GM18526 (cell line): ENCODE results near the gene GREM2.

Source experiments
- POLR2A ChIP-seq: IDR thresholded peaks from 3 replicates; pipeline ENCODE4 v1.6.1; 2011; ENCODE audit not compliant: insufficient read length; ENCODE audit errors: extremely low read depth

Gene GREM2

DNA sequence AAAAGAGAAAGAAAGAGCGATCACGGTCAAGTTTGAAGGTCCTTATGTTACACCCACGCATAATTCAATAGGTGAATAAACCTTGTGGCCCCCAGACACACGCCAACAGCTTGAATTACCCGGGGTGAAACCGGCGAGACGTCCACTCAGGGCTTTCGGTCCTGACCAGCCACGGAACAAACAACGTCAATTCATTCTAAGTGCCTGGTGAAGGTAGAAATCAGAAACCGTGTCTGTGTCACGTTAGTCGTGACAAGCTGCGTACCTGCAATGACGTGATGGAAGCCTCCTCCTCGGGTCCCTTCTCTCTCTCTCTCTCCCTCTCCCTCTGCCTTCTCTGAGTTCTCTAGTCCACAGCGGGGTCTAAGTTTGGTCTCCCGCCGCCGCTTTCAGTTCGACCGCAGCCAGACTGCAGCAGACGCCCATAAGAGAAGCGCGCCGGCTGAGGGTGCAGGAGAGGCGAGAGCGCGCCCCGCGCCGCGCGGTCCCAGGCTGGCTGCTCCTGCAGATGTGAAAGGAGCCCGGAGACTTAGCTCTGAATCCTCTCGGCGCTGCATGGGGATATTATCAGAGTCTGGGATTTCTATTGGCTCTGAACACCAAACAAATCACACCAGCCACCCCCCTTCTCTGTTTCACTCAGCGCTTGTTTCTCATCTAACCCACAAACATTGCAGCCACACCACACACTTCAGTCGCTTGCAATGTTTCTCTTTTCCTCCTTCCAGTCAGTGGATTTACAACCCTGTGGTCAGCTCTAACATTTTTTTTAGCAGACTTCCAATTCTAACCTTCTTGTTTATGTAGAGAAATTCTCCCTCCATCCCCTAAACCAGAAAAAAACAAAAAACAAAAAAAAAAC is at the start of gene GREM2:
Gene GREM2, minus strand, starts transcription at position 537 of the 862 bp plus-strand sequence. CDS start 118,680 bp downstream, outside the sequence.
- no peak for TF ChIP-seq POLR2A

DNA sequence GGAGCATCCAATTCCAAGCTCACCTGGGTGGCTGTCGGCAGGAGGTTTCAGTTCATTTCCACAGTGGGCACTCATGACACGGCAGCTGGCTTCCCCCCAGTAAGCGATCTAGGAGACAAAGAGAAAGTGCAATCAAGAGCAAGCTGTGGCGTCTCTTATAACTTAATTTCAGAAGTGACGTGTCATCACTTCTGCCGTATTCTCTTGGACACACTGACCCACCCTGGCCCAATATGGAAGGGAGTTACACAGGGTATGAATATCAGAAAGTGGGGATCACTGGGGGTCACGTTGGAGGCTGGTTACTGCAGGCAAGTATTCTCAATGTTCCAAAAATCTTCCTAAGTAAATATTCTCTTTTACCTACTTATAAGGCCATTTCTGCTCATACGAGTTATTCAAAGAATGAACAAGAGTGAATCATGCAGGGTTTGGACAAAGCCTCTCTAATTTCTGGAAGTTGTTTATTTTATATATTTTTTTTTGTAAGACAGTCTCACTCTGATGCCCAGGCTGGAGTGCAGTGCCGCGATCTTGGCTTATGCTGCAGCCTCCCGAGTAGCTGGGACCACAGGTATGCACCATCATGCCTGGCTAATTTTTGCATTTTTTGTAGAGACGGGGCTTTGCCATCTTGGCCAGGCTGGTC is 46.5 kb upstream of the GREM2 start:
- TF ChIP-seq POLR2A = no peak

DNA sequence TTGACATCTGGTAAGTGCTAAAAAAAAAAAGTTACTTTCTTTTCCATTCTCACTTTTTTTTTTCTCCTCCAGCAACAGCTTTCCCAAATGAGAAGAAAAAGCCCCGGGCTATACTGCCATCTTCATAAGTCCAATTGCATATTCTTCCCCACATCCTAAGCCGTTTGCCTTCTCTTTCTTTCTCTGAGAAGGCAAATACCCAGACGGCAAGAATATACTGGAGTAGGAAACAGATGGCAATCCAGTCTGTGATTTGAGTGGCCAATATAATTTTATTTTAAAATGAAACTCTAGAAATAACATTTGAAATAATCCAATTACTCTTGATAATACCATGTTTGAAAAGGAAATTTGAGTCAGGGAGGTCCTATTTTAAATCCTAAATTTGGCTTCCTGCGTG is 44.6 kb upstream of the GREM2 start:
- TF ChIP-seq POLR2A = no peak

DNA sequence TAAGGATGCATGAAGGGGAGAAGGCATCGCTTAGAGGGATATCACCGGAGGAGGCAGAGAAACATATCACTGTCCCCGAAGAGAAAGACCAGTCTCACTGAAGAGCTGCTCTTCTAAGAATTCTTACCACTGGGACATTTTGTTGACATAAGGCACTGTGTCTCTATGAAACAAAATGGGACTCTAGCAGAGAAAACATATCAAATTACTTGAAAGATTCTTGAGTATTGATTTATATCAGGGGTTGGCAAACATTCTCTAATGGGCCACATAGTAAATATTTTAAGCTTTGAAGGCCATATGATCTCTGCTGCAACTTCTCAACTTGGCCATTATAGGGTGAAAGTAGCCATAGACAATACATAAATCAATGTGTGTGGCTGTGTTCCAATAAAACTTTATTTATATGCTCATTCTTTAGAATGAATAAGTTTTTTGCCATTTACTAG is 41.0 kb upstream of the GREM2 start:
- no peak for TF ChIP-seq POLR2A

DNA sequence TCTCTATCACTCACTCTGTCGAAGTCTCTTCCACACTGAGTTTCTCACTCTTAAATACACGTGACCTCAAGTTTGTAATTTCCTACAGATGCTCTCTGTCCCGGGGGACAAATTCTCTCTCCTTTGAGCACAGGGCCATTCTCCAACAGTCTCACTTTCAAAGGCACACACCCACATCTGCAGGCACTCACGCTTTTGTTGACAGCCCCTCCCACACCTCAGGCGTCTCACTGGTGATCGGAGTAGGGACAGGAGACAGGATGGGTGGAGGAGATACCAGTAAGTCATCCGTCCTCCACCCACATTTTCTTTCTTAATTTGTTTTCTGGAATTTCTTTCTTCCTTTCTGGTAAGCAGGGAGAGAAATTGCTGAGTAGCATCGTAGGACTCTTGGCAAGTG is 40.6 kb upstream of the GREM2 start:
- no peak for TF ChIP-seq POLR2A

DNA sequence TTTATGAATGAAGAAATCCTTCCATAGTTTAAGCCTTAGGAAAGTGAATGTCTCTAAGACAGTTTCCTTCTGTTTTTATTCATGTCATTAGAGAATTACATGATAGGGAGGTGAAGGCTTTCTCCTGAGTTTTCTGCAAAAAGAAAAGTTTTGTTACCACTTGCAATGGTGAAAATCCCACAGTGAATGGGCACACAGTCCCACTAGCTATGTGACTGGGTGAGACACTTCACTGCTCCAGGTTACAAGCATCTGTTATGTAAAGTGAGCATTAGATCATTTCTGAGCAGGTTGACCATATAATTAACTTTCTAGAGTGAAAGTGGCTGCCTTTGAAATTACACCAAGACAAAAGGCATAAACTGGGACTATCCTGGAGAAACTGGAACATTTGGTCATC is 38.9 kb upstream of the GREM2 start:
- TF ChIP-seq POLR2A = no peak

DNA sequence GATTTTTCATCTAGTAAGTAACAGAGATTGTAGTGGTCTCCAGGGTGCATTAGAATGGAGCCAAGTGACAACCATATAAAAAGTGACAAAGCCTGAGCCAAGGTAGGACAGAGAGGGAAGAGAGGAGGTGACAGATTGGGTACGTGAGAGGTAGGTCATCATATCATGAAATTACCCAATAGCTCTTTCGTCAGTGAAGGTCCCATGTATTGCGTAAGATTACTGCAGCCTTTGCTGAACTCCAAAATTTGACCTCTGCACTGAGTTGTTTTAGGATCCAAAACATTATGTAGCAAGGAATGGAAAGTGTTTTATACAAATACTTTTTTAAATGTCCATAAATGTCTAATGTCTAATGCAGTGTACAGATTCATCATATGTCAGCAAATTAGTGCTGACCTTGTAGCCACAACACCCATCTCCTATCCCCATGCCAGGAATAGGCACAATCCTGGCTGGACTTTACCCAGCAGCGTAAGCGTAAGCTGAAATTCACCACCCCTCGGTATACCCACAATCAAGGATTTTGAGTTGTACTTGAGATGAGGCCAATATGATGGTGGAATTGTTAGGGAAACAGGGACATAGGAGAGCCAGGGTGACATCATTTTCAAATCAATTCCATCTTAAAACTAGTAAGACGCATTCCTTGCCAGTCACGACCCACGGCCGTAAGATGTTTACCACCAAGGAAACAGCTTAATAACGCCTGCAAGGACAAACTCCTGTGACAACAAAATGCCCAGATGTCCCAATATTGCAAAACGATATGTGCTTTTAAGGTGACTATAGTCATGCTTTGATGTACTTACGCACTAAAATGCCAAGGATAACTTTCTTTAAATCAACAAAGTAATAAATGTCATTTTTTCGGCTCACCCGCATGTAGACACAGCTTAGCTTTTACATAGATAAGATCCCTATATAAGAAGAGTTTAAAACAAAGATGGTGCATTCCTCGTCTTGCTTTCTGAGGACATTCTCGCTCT is 38.1 kb upstream of the GREM2 start:
- TF ChIP-seq POLR2A = no peak

DNA sequence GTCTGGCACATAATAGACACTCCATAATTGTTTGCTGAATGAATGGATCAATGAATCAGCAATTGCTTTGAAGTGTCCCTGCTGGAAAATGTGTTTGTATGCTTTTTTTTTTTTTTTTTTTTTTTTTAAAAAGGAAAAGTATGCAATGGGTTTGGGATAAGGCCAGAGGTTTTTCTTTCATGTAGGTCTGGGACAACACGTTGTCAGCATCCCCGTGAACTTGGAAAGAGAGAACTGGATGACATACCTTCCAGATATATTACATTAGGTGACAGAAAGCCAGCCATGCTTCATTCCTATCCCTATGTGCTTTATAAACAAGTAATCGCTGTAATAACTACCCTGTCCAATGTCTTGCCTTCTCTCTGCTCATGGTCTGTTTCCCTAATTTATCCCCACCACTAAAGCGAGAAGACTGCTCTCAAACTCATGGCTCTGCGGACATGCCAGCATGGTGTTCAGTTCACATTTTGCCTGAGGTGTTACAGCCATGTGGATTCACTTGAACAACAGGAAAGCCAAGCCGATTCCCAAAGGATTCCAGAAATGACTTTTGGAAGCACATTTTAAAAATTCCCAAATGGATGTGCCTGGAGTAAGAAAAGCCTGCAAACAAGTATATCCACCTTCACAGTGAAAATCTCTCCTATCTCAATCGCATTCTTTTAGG is 34.8 kb upstream of the GREM2 start:
- no peak for TF ChIP-seq POLR2A

DNA sequence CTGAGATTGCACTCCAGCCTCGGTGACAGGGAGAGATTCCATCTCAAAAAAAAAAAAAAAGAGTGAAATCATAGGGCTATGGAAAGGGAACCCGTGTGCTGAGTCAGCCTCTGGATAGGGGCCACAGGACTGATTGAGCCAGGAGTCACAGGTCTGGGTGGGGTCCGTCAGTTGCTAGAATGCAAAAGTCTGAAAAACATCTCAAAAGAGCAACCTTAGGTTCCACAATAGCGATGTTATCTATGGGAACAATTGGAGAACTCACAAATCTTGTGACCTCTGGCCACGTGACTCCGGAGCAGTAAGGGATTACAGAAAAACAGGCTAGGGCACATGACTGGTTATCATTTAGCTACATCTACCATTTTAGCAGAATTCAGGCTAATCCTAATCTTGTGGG is 32.8 kb upstream of the GREM2 start:
- TF ChIP-seq POLR2A = no peak

DNA sequence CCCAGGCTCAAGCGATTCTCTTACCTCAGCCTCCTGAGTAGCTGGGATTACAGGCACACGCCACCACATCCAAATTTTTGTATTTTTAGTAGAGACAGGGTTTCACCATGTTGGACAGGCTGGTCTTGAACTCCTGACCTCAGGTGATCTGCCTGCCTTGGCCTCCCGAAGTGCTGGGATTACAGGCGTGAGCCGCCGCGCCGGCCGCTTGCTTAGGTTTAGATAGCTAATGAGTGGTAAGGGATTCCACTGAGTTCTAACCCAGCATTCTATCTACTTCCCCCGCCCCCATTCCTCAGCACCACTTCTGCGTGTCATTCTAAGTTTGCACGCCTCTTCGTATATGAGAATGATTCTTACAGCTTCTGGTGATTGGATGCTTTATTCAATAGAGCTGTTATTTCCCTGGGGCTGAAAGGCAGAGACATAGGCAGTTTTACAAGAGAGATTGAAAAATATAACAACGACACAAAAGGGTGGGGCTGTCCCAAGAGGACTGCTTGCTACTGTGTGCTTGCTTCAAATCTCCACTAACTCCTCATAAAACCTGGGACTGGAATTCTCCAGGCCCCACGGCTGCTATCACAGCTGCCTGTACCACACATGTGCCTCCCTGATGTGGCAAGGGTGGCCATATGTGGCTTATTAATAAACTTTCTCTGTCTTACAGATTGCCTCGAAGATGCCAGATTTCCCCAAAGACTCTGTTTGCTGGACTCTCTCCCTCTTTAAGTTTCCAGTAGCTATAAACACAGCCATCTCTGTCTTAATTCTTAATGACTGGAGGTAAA is 23.7 kb upstream of the GREM2 start:
- no peak for TF ChIP-seq POLR2A

DNA sequence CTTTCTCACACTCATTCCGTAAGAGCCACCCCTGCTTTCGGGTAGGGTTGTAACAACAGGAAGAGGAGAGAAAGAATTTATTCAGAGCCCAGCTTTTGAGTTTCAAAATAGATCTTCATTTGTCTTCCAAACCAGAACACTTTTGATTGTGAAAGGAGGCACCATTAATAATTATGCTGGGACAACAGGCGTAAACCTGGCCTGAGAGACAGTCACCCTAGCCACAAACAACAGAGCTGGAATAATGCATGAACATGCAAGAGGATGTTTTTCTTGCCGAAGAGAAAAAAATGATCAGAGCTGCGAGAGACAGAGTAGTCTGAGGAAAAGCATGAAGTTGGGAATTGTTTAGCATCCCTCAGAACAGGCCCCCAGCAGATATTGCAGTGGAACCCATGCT is 18.5 kb upstream of the GREM2 start:
- no peak for TF ChIP-seq POLR2A

DNA sequence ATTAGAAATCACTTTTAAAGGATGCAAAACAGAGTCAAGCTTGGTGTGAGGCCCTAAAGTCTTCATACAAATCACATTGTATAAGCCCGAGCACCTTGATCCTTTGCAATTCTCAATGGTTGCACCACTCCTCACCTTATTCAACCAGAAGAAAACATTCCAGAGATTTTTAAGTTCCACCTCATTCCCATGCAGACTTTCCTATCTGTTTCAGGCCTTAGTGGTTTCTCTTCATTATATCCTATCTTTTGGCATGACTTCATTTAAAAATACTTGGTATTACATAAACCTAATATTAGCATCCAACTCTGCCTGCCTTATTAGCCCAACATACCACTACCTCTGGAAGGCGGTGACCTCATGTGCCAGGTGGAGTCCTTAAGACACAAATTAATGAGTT is 9.3 kb upstream of the GREM2 start:
- no peak for TF ChIP-seq POLR2A

DNA sequence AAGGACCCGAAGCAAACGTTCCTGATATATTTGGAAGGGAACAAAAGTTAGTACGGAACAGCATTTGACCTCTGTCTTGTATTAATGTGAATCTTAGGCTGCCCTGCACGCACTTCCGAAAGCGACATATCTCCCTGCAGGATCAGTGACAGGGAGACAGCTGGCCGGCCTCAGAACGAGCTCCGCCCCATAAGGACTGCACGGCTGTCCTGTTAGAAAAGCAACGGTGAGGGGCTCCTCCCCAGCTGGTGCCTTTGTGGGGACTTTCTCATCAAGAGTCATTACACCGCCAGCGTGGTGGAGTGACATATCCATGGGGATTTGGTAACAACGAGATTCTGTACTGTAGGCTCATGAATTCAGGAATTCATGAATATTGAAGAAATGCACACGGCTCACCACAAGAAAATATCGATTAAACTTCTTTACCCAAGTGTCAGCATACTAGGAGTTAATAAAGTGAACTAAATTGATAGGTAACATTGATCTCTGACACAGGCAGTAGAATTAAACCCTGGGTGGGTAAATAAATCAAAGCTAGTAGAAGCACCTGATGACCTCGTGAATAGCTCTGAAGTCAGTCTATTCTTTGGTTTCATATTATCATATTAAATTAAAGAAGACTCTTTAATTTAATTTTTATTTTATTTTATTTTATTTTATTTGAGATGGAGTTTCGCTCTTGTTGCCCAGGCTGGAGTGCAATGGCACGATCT is 8.1 kb upstream of the GREM2 start:
- no peak for TF ChIP-seq POLR2A

DNA sequence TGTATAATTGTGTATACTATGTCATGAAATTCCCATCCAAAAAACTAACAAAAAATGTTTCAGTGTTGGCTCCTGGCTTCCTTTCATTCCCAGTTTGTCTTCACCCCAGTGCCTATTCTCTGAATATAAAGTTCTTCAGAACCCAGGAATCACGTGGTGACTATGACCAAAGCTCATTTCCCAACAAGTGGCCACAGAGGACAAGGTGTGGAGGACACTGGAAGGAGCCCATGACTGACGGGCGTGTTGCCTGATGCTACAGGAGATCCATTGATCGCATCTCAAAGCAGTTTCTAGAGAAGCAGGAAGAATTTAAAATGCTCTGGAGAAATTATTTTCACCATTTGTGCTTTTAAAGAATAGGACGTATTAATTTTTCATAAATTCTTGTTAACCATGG is 7.4 kb upstream of the GREM2 start:
- no peak for TF ChIP-seq POLR2A

DNA sequence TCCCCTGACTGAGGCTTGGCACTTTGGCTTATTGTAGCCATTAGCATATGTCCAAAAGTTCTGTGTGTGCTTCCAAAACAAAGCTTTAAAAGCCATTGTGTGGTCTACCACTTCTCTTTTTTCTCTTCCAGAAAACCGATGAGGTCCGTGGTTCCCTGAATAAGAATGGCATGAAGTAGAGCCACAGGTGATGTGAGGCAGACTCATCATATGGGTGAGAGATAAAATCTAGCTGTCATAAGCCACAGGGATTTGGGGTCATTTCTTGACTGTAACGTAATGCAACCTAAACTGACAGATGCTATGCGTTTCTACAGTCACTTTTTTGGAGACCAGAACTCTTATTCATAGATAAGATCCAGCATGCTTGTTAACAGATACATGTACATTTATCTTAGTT is 7.0 kb upstream of the GREM2 start:
- TF ChIP-seq POLR2A = no peak
